ENCODE measurements around the gene APBA2. TPM values are rescaled to one million over a fixed set of nuclear protein-coding genes. Genes with fewer than 3 reads are reported as not detected.

APBA2 gene
- total RNA-seq, 2 experiments from 2014 or later = not detected

- TF ChIP-seq CTCF (conservative IDR thresholded peaks at IDR 0.05; ENCODE audit: low read length) = no peak
- TF ChIP-seq EZH2phosphoT487 (IDR thresholded peaks at IDR 0.05; ENCODE audit: borderline replicate concordance, low read depth, low read length) = no peak
- ChIA-PET CTCF (ENCODE audit: unreplicated experiment) (no interaction called here), POLR2A (no interaction called here)
- Histone ChIP-seq H3K79me2 (ENCODE audit: insufficient read depth, low read depth, low read length) (no peaks in the 10 kb centered on the region), H3K9me3 (ENCODE audit: low read length) (no peaks in the 10 kb centered on the region), H2AFZ (ENCODE audit: low read length) (no peak overlapping the region), H3K4me1 (ENCODE audit: insufficient read depth, low read length, poor library complexity, severe bottlenecking) (no peaks in the 10 kb centered on the region), H4K20me1 (ENCODE audit: insufficient read depth, low read length) (no peaks in the 10 kb centered on the region), H3K36me3 (ENCODE audit: insufficient read depth, low read length) (no peaks in the 10 kb centered on the region), H3K4me3 (ENCODE audit: low read depth, low read length, poor library complexity, severe bottlenecking) (no peak overlapping the region), H3K9me2 (ENCODE audit: insufficient read depth, low read length) (no peaks in the 10 kb centered on the region), H3K4me2 (ENCODE audit: low read length) (no peak overlapping the region), H3K27ac (ENCODE audit: low read depth, low read length, poor library complexity, severe bottlenecking) (no peak overlapping the region)
- no peak for DNase-seq (ENCODE audit: low spot score)
- no TSS peak for BruUV-seq (replicated peaks)
- intact Hi-C loops (cut with micrococcal nuclease; ENCODE audit: unreplicated experiment) = no loop called here
Measured at GRCh38 chr15:28885128-28885629, 595 bp upstream of the APBA2 start.

GRCh38 chr15:28886431-28887338, 911 bp downstream of the APBA2 start:
- Histone ChIP-seq H3K27ac (ENCODE audit: low read depth, low read length, poor library complexity, severe bottlenecking) (no peak overlapping the region), H3K79me2 (ENCODE audit: insufficient read depth, low read depth, low read length) (no peaks in the 10 kb centered on the region), H3K4me3 (ENCODE audit: low read depth, low read length, poor library complexity, severe bottlenecking) (no peak overlapping the region), H3K9me2 (ENCODE audit: insufficient read depth, low read length) (no peaks in the 10 kb centered on the region), H3K4me2 (ENCODE audit: low read length) (no peak overlapping the region), H3K4me1 (ENCODE audit: insufficient read depth, low read length, poor library complexity, severe bottlenecking) (no peaks in the 10 kb centered on the region), H4K20me1 (ENCODE audit: insufficient read depth, low read length) (no peaks in the 10 kb centered on the region), H3K36me3 (ENCODE audit: insufficient read depth, low read length) (no peaks in the 10 kb centered on the region), H3K9me3 (ENCODE audit: low read length) (no peaks in the 10 kb centered on the region), H2AFZ (ENCODE audit: low read length) (no peak overlapping the region)
- BruUV-seq (replicated peaks) = no TSS peak
- POLR2A ChIA-PET = no interaction called here
- intact Hi-C loops (cut with micrococcal nuclease; ENCODE audit: unreplicated experiment) = no loop called here
- TF ChIP-seq EZH2phosphoT487 (IDR thresholded peaks at IDR 0.05; ENCODE audit: borderline replicate concordance, low read depth, low read length) (no peak), CTCF (conservative IDR thresholded peaks at IDR 0.05; ENCODE audit: low read length) (no peak)
- CTCF ChIA-PET (ENCODE audit: unreplicated experiment) = no interaction called here
- DNase-seq (ENCODE audit: low spot score) = no peak

Measured in OCI-LY7 (cell line).